D341Med (cell line): Measurements from ENCODE around the gene TPRX1.
A peak's percentile ranks its signal among the peaks of the same experiment; 100 is the strongest.
"Not testable (repeated sequence)": the region's sequence is repeated elsewhere in the genome, so short reads cannot be mapped to it uniquely, and the experiment has no call there.

Experiments
- DNase-seq: peaks from one replicate; pipeline ENCODE4 v3.0.0; 2012; ENCODE audit warnings: low spot score

Gene TPRX1

DNA sequence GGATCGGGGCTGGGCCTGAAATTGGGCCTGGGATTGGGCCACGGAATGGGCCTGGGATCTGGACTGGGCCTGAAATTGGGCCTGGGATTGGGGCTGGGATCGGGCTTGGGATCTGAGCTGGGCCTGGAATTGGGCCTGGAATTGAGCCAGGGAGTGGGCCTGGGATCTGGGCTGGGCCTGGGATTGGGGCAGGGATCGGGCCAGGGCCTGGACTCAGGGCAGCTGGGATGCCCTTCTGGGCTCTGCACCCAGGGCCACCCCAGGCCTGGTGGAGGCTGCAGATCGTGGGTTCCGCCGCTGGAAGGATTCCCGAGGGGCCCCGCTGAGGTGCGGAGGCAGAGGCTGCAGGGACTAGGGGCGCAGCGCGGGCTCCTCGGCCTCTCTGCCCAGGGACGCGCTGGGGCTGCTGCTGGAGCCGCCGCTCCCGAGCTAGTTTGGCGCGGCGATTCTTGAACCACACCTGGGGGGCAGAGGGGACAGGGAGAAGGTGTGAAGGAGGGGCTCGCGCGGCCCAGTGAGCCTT is 1.8 kb downstream of the TPRX1 start:
- DNase-seq = no peak

DNA sequence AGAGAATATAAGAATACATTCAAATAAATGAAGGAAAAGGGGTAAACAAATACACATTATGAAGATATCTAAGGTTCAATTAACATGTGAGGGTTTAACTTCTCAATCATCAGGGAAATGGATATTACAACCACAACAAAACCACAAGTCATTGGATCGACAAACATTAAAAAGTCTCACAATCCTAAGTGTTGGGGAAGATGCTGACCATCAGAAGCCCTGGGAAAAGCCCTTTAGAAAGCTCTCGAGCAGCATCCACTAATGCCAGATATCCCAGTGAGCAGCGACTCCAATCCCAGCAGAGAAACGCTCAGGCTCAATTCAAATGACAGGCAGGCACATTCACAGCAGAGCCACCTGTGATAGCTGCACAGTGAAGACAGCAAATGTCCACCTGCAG is 3.1 kb downstream of the TPRX1 start:
- no peak for DNase-seq

GRCh38 chr19:47798904-47799266 is 5.5 kb downstream of the TPRX1 start:
- DNase-seq = peak; percentile 86

GRCh38 chr19:47797996-47798903 is 6.1 kb downstream of the TPRX1 start:
- DNase-seq = peak; percentile 80

GRCh38 chr19:47796785-47797184 is 7.6 kb downstream of the TPRX1 start:
- DNase-seq = no peak

DNA sequence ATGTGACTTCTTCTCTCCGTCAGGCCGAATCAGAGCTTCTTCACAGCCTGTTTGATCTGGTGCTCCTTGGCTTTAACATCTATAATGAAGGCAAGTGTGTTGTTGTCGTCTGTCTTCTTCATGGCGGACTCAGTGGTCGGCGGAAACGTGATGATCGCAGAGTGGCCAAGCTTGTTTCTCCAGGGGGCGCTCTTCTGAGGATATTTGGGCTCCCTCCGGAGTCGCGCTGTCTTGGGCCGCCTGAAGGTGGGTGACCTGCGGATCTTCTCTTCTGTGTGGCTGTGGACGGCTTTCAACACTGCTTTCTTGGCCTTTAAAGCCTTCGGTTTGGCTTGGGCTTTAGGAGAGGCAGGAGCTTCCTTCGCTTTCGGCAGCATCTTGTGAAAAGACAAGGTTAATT is 9.8 kb downstream of the TPRX1 start:
- no peak for DNase-seq

GRCh38 chr19:47792616-47793015 is 11.7 kb downstream of the TPRX1 start:
- no peak for DNase-seq

DNA sequence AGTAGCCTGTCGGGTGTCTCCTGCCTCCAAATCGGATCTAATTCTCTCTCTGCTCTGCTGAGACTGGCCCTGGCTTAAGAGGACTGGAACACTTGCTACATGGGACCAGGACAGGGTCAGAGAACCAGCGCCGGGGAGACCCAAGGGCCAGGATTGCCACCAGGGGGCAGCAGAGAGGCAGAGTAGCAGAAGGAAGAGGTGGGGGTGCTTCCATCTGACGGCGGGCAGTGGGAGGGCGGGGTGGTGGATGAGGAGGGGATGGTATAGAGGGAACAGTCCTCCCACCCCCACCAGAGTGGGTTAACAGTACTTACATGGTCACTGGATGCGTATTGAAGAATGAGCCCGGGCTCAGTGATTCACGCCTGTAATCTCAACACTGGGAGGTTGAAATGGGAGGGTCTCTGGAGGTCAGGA is 13.9 kb downstream of the TPRX1 start:
- peak; percentile 90 for DNase-seq

DNA sequence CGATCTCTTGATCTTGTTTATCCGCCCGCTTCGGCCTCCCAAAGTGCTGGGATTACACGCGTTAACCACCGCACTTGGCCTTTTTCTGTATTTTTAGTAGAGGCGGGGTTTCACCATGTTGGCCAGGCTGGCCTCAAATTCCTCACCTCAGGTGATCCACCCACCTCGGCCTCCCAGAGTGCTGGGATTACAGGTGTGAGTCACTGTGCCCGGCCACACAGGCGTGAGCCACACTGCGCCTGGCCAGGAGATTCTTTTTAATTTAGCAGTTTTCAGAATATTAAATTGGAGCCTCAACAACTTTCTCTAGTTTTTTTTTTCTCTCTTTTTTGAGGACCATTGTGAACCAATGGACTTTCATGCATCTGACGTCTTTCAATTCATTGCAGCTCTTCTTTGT is 14.5 kb downstream of the TPRX1 start:
- DNase-seq = not testable (repeated sequence)

DNA sequence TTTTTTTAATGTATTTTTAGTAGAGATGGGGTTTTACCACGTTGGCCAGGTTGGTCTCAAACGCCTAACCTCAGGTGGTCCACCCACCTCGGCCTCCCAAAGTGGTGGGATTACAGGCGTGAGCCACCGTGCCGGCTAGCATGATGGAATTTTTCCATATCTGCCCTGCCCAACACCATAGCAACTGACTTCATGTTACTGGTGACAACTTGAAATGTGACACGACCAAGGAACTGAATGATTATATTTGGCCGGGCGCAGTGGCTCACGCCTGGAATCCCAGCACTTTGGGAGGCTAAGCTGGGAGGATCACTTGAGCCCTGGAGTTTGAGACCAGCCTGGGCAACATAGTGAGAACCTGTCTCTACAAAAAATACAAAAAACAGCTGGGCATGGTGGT is 17.0 kb downstream of the TPRX1 start:
- DNase-seq = not testable (repeated sequence)

- no peak for DNase-seq
Measured at GRCh38 chr19:47786566-47786965, 17.8 kb downstream of the TPRX1 start.

GRCh38 chr19:47781590-47782262 is 22.6 kb downstream of the TPRX1 start:
- DNase-seq = no peak

- no peak for DNase-seq
Measured at GRCh38 chr19:47780215-47780551, 24.2 kb downstream of the TPRX1 start.

GRCh38 chr19:47779524-47780214 is 24.7 kb downstream of the TPRX1 start:
- no peak for DNase-seq

- no peak for DNase-seq
Measured at GRCh38 chr19:47778954-47779351, 25.4 kb downstream of the TPRX1 start.

- peak; percentile 95 for DNase-seq
Measured at GRCh38 chr19:47778049-47778953, 26.1 kb downstream of the TPRX1 start, which contains the start of gene SELENOW. Gene SELENOW, plus strand, starts transcription at chr19:47778703. Its CDS starts 83 bp downstream, at chr19:47778786.

DNA sequence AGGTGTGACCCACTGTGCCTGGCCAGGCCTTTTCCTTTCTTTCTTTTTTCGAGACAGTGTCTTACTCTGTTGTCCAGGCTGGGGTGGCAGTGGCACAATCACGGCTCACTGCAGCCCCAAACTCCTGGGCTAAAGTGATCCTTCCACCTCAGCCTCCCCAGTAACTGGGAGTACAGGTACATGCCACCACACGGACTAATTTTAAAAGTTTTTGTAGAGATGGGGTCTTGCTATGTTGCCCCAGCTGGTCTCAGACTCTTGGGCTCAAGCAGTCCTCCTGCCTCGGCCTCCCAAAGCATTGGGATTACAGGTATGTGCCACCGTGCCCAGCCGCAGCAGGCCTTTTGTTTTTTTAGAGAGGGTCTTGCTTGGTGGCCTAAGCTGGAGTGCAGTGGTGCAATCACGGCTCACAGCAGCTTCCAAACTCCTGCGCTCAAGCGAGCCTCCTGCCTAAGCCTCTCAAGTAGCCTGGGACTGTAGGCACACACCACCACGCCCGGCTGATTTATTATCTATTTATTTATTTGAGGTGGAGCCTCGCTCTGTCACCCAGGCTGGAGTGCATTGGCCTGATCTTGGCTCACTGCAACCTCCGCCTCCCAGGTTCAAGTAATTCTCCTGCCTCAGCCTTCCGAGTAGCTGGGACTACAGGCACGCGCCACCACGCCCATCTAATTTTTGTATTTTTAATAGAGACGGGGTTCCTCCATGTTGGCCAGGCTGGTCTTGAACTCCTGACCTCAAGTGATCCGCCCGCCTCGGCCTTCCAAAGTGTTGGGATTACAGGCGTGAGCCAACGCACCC is 26.9 kb downstream of the TPRX1 start:
- not testable (repeated sequence) for DNase-seq

GRCh38 chr19:47776568-47776967 is 27.8 kb downstream of the TPRX1 start:
- no peak for DNase-seq

GRCh38 chr19:47771291-47771690 is 33.1 kb downstream of the TPRX1 start:
- DNase-seq = not testable (repeated sequence)

DNA sequence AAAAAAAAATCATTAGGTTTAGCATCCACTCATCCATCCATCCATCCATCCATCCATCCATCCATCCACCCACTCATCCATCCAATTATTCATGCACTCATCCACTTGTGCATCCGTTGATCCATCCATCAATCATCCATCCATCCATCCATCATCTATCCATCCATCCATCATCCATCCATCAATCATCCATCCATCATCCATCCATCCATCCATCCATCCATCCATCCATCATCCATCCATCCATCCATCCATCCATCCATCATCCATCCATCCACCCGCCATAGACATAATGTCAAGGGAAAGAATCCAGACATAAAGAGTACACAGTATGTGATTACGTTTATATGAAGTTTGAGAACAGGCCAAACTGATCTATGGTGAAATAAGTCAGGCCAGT is 34.8 kb downstream of the TPRX1 start:
- no peak for DNase-seq

GRCh38 chr19:47768604-47769003 is 35.7 kb downstream of the TPRX1 start:
- no peak for DNase-seq
